ENCODE measurements around the gene INSYN2B. TPM values are rescaled to one million over a fixed set of nuclear protein-coding genes. Genes with fewer than 3 reads are reported as not detected.

INSYN2B gene
- total RNA-seq, 1 donor from 2014 or later = not detected

- Mint-ChIP-seq H3K4me1 (ENCODE audit: low read depth, unreplicated experiment) (no peaks in the 10 kb centered on the region), H3K36me3 (ENCODE audit: unreplicated experiment) (no peaks in the 10 kb centered on the region), H3K9me3 (ENCODE audit: unreplicated experiment) (peaks cover 2% of the 10 kb centered on the region), H3K4me3 (ENCODE audit: unreplicated experiment) (no peak overlapping the region), H3K27ac (ENCODE audit: unreplicated experiment) (no peak overlapping the region), H3K27me3 (ENCODE audit: unreplicated experiment) (peaks cover 3% of the 10 kb centered on the region)
- TF ChIP-seq, protein P1, sequence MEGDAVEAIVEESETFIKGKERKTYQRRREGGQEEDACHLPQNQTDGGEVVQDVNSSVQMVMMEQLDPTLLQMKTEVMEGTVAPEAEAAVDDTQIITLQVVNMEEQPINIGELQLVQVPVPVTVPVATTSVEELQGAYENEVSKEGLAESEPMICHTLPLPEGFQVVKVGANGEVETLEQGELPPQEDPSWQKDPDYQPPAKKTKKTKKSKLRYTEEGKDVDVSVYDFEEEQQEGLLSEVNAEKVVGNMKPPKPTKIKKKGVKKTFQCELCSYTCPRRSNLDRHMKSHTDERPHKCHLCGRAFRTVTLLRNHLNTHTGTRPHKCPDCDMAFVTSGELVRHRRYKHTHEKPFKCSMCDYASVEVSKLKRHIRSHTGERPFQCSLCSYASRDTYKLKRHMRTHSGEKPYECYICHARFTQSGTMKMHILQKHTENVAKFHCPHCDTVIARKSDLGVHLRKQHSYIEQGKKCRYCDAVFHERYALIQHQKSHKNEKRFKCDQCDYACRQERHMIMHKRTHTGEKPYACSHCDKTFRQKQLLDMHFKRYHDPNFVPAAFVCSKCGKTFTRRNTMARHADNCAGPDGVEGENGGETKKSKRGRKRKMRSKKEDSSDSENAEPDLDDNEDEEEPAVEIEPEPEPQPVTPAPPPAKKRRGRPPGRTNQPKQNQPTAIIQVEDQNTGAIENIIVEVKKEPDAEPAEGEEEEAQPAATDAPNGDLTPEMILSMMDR (IDR thresholded peaks at IDR 0.05; ENCODE audit: partially characterized antibody, unreplicated experiment) = no peak
- no peak for DNase-seq
Measured at GRCh38 chr5:169871826-169872490, 108.3 kb downstream of the INSYN2B start.

DNA sequence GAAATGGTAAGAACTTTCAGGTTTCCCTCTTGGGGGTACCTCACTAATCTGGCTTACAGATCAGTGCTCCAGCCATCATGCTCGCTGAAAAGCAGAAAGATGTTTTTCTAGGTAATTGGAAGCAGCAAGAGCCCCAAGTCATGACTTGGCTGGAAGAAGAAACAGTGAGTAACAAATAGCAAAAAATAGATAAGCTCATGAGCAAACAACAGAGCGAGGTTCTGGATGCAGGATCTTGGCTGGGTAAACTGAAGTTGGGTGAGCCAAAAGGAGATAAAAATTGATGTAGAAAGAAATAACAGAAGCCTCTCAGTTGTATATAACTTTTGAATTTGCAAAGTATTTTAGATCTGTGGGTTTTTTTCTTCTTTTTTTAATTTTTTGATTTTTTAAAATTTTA is 110.1 kb downstream of the INSYN2B start:
- Mint-ChIP-seq H3K9me3 (ENCODE audit: unreplicated experiment) (peaks cover 2% of the 10 kb centered on the region), H3K27ac (ENCODE audit: unreplicated experiment) (no peak overlapping the region), H3K27me3 (ENCODE audit: unreplicated experiment) (peaks cover 6% of the 10 kb centered on the region), H3K4me3 (ENCODE audit: unreplicated experiment) (no peak overlapping the region), H3K36me3 (ENCODE audit: unreplicated experiment) (no peaks in the 10 kb centered on the region), H3K4me1 (ENCODE audit: low read depth, unreplicated experiment) (peaks cover 3% of the 10 kb centered on the region)
- TF ChIP-seq, protein P1 (IDR thresholded peaks at IDR 0.05; ENCODE audit: partially characterized antibody, unreplicated experiment) = no peak
- DNase-seq = no peak

DNA sequence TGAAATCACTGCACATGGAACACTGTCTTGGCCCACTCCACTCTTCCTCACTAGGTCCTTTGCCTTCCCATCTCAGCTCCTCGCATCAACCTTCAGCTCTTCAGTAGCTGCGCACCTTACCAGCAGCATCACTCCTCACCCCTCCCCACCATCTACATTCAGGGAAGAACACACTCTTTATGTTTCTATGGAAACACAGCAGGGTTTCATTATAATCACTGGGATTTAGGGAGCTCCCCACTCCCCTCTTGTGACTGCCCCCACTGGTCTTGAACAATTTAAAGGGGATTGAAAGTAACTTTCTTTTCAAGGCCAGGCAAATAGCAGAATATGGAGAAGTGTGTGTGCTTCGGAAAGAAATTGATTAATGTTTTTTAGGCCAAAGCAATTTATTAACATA is 111.2 kb downstream of the INSYN2B start:
- H3K27ac Mint-ChIP-seq (ENCODE audit: unreplicated experiment) = no peak overlapping the region
- TF ChIP-seq, protein P1 (IDR thresholded peaks at IDR 0.05; ENCODE audit: partially characterized antibody, unreplicated experiment) = no peak
- H3K27me3 Mint-ChIP-seq (ENCODE audit: unreplicated experiment) = peaks cover 6% of the 10 kb centered on the region
- DNase-seq = no peak
- no peak overlapping the region for H3K4me3 Mint-ChIP-seq (ENCODE audit: unreplicated experiment)
- peaks cover 3% of the 10 kb centered on the region for H3K9me3 Mint-ChIP-seq (ENCODE audit: unreplicated experiment)
- peaks cover 3% of the 10 kb centered on the region for H3K4me1 Mint-ChIP-seq (ENCODE audit: low read depth, unreplicated experiment)
- peaks cover 4% of the 10 kb centered on the region for H3K36me3 Mint-ChIP-seq (ENCODE audit: unreplicated experiment)

DNA sequence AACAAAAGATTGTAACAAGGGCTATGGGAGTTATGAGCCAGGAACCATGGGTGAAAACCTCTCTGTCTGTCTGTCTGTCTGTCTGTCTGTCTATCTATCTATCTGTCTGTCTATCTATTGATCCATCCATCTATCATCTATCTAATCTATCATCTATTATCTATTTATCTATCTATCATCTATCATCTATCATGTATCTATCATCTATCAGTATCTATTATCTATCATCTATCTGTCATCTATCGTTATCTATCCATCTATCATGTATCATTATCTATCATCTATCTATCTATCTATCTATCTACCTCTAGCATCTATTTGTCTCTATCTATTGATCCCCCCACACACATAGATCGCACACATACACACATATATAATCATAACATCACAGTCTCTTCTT is 112.9 kb downstream of the INSYN2B start:
- H3K36me3 Mint-ChIP-seq (ENCODE audit: unreplicated experiment) = peaks cover 4% of the 10 kb centered on the region
- no peak overlapping the region for H3K27ac Mint-ChIP-seq (ENCODE audit: unreplicated experiment)
- peaks cover 6% of the 10 kb centered on the region for H3K27me3 Mint-ChIP-seq (ENCODE audit: unreplicated experiment)
- H3K4me3 Mint-ChIP-seq (ENCODE audit: unreplicated experiment) = no peak overlapping the region
- TF ChIP-seq, protein P1 (IDR thresholded peaks at IDR 0.05; ENCODE audit: partially characterized antibody, unreplicated experiment) = no peak
- peaks cover 3% of the 10 kb centered on the region for H3K4me1 Mint-ChIP-seq (ENCODE audit: low read depth, unreplicated experiment)
- peaks cover 1% of the 10 kb centered on the region for H3K9me3 Mint-ChIP-seq (ENCODE audit: unreplicated experiment)
- no peak for DNase-seq

DNA sequence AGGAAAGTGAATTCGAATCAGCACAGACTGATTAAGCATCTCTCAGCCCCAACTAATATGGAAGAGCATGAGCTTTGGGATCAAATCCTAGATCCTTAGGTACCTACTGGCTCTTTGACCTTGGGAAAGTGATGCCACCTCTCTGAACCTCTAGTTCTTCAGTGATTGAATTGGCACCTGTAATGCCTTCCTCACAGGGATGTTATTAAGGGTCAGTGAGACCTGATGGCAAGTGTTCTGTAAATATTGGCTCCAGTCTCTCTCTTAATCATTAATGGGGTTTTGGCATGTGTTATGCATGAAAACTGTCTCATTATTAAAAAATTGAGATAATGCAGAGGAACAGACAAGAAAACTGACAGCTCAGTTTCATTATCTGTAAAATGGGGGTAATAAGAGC is 115.8 kb downstream of the INSYN2B start:
- TF ChIP-seq, protein P1 (IDR thresholded peaks at IDR 0.05; ENCODE audit: partially characterized antibody, unreplicated experiment) = no peak
- H3K4me1 Mint-ChIP-seq (ENCODE audit: low read depth, unreplicated experiment) = peaks cover 3% of the 10 kb centered on the region
- no peak overlapping the region for H3K27ac Mint-ChIP-seq (ENCODE audit: unreplicated experiment)
- H3K36me3 Mint-ChIP-seq (ENCODE audit: unreplicated experiment) = peaks cover 4% of the 10 kb centered on the region
- H3K4me3 Mint-ChIP-seq (ENCODE audit: unreplicated experiment) = no peak overlapping the region
- no peak for DNase-seq
- H3K27me3 Mint-ChIP-seq (ENCODE audit: unreplicated experiment) = peaks cover 6% of the 10 kb centered on the region
- H3K9me3 Mint-ChIP-seq (ENCODE audit: unreplicated experiment) = peaks cover 1% of the 10 kb centered on the region

Measured in glutamatergic neuron (in vitro differentiated cells).